Hair follicle dermal papilla cell (primary cell): ENCODE data around the gene HHATL. TPM values are rescaled to one million over a fixed set of nuclear protein-coding genes. Genes with fewer than 3 reads are reported as not detected.

ENCODE experiments used
- total RNA-seq: library from RNA; depleted of rRNA; stranded (reverse); fragments of >200 nt; gene quantifications from 2 replicates; pipeline ENCODE4 v1.2.3, GENCODE V29; 2012

Gene HHATL
- total RNA-seq = not detected in 2 replicates

GRCh38 chr3:42702066-42702951, at the start of gene HHATL:
TSS of gene HHATL (minus strand) at chr3:42702798. CDS start at chr3:42700826, 1,972 bp downstream.

GRCh38 chr3:42685363-42685881, 17.2 kb downstream of the HHATL start, which contains the start of gene KLHL40:
TSS of gene KLHL40 (plus strand) at chr3:42685537. CDS start at chr3:42685619, 82 bp downstream.

GRCh38 chr3:42653560-42654330, 48.9 kb downstream of the HHATL start, which contains the start of gene ZBTB47:
TSS of gene ZBTB47 (plus strand) at chr3:42653697. CDS start at chr3:42658356, 4,659 bp downstream.

Other genes starting within 250 kb of the HHATL start
- 0.24 and 0.32 TPM in 2 replicates for gene VIPR1, start 200.2 kb downstream of the HHATL start, total RNA-seq
- 76.1 and 79.4 TPM in 2 replicates for gene SEC22C, start 120.8 kb downstream of the HHATL start, total RNA-seq
- 9.4 and 12.3 TPM in 2 replicates for gene SS18L2, start 111.9 kb downstream of the HHATL start, total RNA-seq
- gene NKTR, start 102.1 kb downstream of the HHATL start, total RNA-seq = 74.0 and 101 TPM in 2 replicates
- gene ZBTB47, start 49.1 kb downstream of the HHATL start, total RNA-seq = 63.5 and 63.9 TPM in 2 replicates
- not detected in 2 replicates for gene KLHL40, start 17.3 kb downstream of the HHATL start, total RNA-seq
- 0.16 and 0.49 TPM in 2 replicates for gene CCDC13, start 70.5 kb upstream of the HHATL start, total RNA-seq
- 63.3 and 83.2 TPM in 2 replicates for gene HIGD1A, start 101.7 kb upstream of the HHATL start, total RNA-seq
- not detected in 2 replicates for gene ACKR2, start 106.6 kb upstream of the HHATL start, total RNA-seq
- not detected in 2 replicates for gene CYP8B1, start 173.1 kb upstream of the HHATL start, total RNA-seq
- gene ZNF662, start 203.3 kb upstream of the HHATL start, total RNA-seq = 4.3 and 6.7 TPM in 2 replicates